Adrenal gland (tissue), 12 donors: Measurements from ENCODE around the gene DENND5A. TPM values are rescaled to one million over a fixed set of nuclear protein-coding genes. Genes with fewer than 3 reads are reported as not detected.

ENCODE experiments used
- DNase-seq, 7 donors: peaks; one replicate each; pipeline ENCODE4 v3.0.0-alpha.2; 2019 to 2020
- H3K27ac ChIP-seq, 5 donors: fragments of 200-600 bp; sonication (generic) in 4 of 5; 1 replicate in 3 of 5; 2 replicates in 2 of 5; pipeline versions ENCODE4 v1.5.1 to v1.8.0; 2016 to 2020; ENCODE audit warnings: mild to moderate bottlenecking in 1 of 5
- H3K27me3 ChIP-seq: fragments of 200-600 bp; 2 replicates; pipeline ENCODE4 v1.8.0; 2021
- H3K36me3 ChIP-seq, 2 donors: fragments of 200-600 bp; replicated peaks in 1 of 2; 1 replicate in 1 of 2; 2 replicates in 1 of 2; pipeline versions ENCODE4 v1.5.1 to v1.8.0; 2018 to 2022
- H3K4me1 ChIP-seq, 2 donors: fragments of 200-600 bp; replicated peaks in 1 of 2; 1 replicate in 1 of 2; 2 replicates in 1 of 2; pipeline versions ENCODE4 v1.5.1 to v1.8.0; 2018 to 2021
- H3K4me3 ChIP-seq, 4 donors: fragments of 200-600 bp; sonication (generic) in 3 of 4; one replicate each; pipeline ENCODE4 v1.5.1; 2016 to 2018
- H3K9me3 ChIP-seq, 3 donors: fragments of 200-600 bp; sonication (generic) in 1 of 3; replicated peaks in 1 of 3; 1 replicate in 2 of 3; 2 replicates in 1 of 3; pipeline versions ENCODE4 v1.5.1 to v1.8.0; 2016 to 2021
- POLR2A ChIP-seq, 2 donors: fragments of 450-650 bp; IDR thresholded peaks; one replicate each; pipeline ENCODE4 v1.6.1; 2017; ENCODE audit warnings: antibody characterized with exemption in 2 of 2, mild to moderate bottlenecking in 2 of 2, moderate library complexity in 1 of 2
- WGBS, 4 donors: extraction: QIAGEN DNeasy Blood & Tissue Kit in 2 of 4; methylation state at CpG; one replicate each; pipeline versions ENCODE4 v1.1.5 to v1.1.7; 2013 to 2017; 5-methylcytosine and 5-hydroxymethylcytosine counted together
- intact Hi-C, 2 donors: fragments of 100-400 bp; cut with DNase I; formaldehyde crosslinking; loops; one replicate each; pipeline versions ENCODE4 v1.14.1 to v1.15.0; 2022 to 2023
- polyA plus RNA-seq, 3 donors: library from polyadenylated mRNA; stranded (reverse); fragments of 200-250 nt in 2 of 3; fragments of 350-450 nt in 1 of 3; fragmentation: Illumina TruSeq in 1 of 3; extraction: RNeasy Lipid Tissue Mini Kit (QIAGEN cat#74804) in 1 of 3; gene quantifications; one replicate each; pipeline ENCODE4 v1.2.3, GENCODE V29; 2013 to 2014
- total RNA-seq, 9 donors: library from RNA; depleted of rRNA in 4 of 9; stranded (reverse); fragments of >200 nt in 4 of 9; fragments of 120-200 nt in 1 of 9; fragmentation: NEBNext Ultra II Directional in 1 of 9; extraction: Animal tissue kit (Norgen Biotek cat#: 25700) in 1 of 9; gene quantifications; one replicate each; pipeline versions ENCODE4 v1.1.0 to v1.2.4, GENCODE V29; 2013 to 2023
- TF ChIP-seq, protein P1 (sequence below), 6 experiments: fragments of 450-650 bp in 4 of 6; fragments of 200-600 bp in 2 of 6; sonication (generic) in 1 of 6; IDR thresholded peaks; 1 replicate in 5 of 6; 2 replicates in 1 of 6; pipeline versions ENCODE4 v1.5.1 to v1.8.0; 2016 to 2021; ENCODE audit warnings: antibody characterized with exemption in 6 of 6, mild to moderate bottlenecking in 2 of 6, moderate library complexity in 1 of 6
- donor health status: healthy with polysubstance abuse.
- donor health status: Bipolar disorder and iron deficiency.
- donor health status: DM: yes; HTN: yes; CAD: no.
- donor health status: DM: no; HTN: no; CAD: no.
- donor health status: DM: no; HTN: no; CAD: no.
- donor health status: DM: yes; HTN: yes; CAD: no.

DENND5A gene
- total and polyA plus RNA-seq, 12 donors, result 26.8 to 75.4 (median 62.8) TPM

DNA sequence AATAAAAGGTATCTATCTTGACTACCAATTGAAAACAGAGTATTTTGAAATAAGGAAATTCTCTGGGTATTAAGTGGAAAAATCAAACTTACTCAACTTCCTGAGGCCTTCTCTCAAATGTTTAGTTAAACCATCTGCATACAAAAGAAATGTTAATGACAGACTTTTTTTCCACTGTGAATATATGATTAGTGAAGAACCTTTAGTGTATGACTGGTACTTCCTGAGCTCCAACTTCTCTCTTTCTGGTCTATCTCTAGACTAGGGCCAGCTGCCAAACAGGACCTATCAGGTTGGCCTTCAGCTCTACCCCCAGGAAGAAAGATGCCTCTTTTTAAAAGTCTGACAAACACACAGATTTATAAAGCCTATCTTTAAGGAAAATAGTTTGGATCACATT, 105.0 kb downstream of the DENND5A start:
- intact Hi-C loops, result no loop called here
- H3K9me3 ChIP-seq, result no peaks in the 10 kb centered on the region
- no peak for TF ChIP-seq POLR2A (IDR thresholded peaks at IDR 0.05)
- TF ChIP-seq, protein P1, sequence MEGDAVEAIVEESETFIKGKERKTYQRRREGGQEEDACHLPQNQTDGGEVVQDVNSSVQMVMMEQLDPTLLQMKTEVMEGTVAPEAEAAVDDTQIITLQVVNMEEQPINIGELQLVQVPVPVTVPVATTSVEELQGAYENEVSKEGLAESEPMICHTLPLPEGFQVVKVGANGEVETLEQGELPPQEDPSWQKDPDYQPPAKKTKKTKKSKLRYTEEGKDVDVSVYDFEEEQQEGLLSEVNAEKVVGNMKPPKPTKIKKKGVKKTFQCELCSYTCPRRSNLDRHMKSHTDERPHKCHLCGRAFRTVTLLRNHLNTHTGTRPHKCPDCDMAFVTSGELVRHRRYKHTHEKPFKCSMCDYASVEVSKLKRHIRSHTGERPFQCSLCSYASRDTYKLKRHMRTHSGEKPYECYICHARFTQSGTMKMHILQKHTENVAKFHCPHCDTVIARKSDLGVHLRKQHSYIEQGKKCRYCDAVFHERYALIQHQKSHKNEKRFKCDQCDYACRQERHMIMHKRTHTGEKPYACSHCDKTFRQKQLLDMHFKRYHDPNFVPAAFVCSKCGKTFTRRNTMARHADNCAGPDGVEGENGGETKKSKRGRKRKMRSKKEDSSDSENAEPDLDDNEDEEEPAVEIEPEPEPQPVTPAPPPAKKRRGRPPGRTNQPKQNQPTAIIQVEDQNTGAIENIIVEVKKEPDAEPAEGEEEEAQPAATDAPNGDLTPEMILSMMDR (IDR thresholded peaks at IDR 0.05), result no peak
- peak overlapping the region in 1 of 5 donors; percentile 41 for H3K27ac ChIP-seq
- H3K4me1 ChIP-seq, result peaks cover 11 to 14% of the 10 kb centered on the region in 2 donors
- peaks cover 0 to 22% of the 10 kb centered on the region in 2 donors for H3K36me3 ChIP-seq
- no peak for DNase-seq
- H3K27me3 ChIP-seq, result no peaks in the 10 kb centered on the region
- no peak overlapping the region for H3K4me3 ChIP-seq

DNA sequence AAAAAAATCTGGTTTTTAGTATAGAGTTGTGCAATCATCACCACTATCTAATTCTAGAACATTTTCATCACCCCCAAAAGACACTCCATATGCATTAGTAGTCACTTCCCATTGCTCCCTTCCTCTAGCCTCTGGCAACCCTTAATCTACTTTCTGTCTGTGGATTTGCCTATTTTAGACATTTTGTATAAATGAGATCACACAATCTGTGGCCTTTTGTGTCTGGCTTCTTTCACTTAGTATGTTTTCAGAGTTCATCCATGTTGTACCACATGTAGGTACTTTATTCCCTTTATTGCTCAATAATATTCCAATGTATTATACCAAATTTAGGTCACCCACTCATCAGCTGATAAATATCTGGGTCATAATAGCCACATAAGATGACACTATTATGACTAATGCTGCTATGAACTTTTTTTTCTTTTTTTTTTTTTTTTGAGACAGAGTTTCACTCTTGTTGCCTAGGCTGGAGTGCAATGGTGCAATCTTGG, 106.2 kb downstream of the DENND5A start:
- DNase-seq, result no peak
- Histone ChIP-seq H3K9me3 (no peaks in the 10 kb centered on the region), H3K27me3 (no peaks in the 10 kb centered on the region), H3K36me3 (peaks cover 0 to 22% of the 10 kb centered on the region in 2 donors), H3K4me1 (peaks cover 11 to 14% of the 10 kb centered on the region in 2 donors), H3K27ac (peak overlapping the region in 2 of 5 donors; percentile 3 to 17), H3K4me3 (no peak overlapping the region)
- intact Hi-C loops, result no loop called here
- TF ChIP-seq POLR2A (IDR thresholded peaks at IDR 0.05), result no peak
- TF ChIP-seq, protein P1 (IDR thresholded peaks at IDR 0.05), result no peak

DNA sequence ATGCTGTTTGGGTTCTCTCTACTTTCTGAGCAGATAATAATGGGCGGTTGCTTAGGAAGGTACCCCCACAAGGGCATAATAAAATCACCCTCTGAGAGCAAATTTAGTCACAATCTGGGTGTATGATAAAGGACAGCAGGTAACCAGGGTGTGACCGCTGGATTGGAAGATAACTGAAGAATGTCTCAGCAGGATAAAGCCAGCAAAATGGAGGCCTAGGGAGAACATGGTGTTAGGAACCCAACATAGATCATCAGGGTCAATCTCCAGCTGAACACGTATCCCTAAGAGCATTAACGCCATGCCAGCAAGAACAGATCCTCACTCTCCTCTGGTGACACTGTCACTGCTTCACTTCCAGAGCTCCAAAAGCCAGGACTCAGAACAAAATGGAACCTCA, 109.2 kb downstream of the DENND5A start:
- 96 to 100% (median 98%) methylated on average over 4 of the region's 4 CpGs for WGBS, 4 donors
- peaks cover 0 to 36% of the 10 kb centered on the region in 2 donors for H3K36me3 ChIP-seq
- intact Hi-C loops, result no loop called here
- H3K9me3 ChIP-seq, result no peaks in the 10 kb centered on the region
- H3K27me3 ChIP-seq, result no peaks in the 10 kb centered on the region
- TF ChIP-seq, protein P1 (IDR thresholded peaks at IDR 0.05), result no peak
- no peak for TF ChIP-seq POLR2A (IDR thresholded peaks at IDR 0.05)
- H3K4me1 ChIP-seq, result peaks cover 11 to 14% of the 10 kb centered on the region in 2 donors
- DNase-seq, result no peak
- H3K27ac ChIP-seq, result no peak overlapping the region
- H3K4me3 ChIP-seq, result no peak overlapping the region

DNA sequence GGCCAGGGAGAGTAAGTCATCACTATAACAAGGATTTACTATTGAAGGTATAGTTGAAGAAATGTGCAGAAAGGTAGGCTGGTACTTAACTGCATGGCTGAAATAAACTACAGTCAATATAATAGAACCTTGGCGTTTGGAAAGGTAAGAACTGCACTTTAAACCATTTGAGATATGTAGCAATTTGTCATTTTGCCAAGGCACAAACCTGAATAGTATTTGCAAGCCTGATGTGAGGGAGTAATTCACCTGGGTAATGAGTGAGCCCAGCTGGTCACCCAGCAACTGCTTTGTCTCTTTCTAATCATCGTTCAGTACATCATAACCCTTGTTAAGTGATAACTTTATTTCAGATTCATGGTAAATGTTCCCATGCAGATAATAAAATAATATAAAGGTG, 111.5 kb downstream of the DENND5A start:
- 86 to 95% (median 89%) methylated on average over 2 of the region's 2 CpGs for WGBS, 4 donors
- peaks cover under 1 to 4% of the 10 kb centered on the region in 2 donors for H3K4me1 ChIP-seq
- TF ChIP-seq, protein P1 (IDR thresholded peaks at IDR 0.05), result no peak
- TF ChIP-seq POLR2A (IDR thresholded peaks at IDR 0.05), result no peak
- no peak overlapping the region for H3K4me3 ChIP-seq
- no peaks in the 10 kb centered on the region for H3K27me3 ChIP-seq
- no peak for DNase-seq
- H3K9me3 ChIP-seq, result no peaks in the 10 kb centered on the region
- H3K36me3 ChIP-seq, result peaks cover 0 to 40% of the 10 kb centered on the region in 2 donors
- no peak overlapping the region for H3K27ac ChIP-seq
- intact Hi-C loops, result no loop called here
